Left ventricle myocardium inferior (tissue), 1 donor: ENCODE results near the gene SHISAL2A. TPM values are rescaled to one million over a fixed set of nuclear protein-coding genes. Genes with fewer than 3 reads are reported as not detected.

Source experiments
- DNase-seq: peaks from one replicate; pipeline ENCODE4 v3.0.0-alpha.2; 2020
- H3K27ac ChIP-seq: fragments of 200-600 bp; replicated peaks from 2 replicates; pipeline ENCODE4 v1.8.0; 2021
- H3K27me3 ChIP-seq: fragments of 200-600 bp; 2 replicates; pipeline ENCODE4 v1.8.0; 2021; ENCODE audit warnings: low read depth
- H3K36me3 ChIP-seq: fragments of 200-600 bp; 2 replicates; pipeline ENCODE4 v1.8.0; 2021
- H3K4me1 ChIP-seq: fragments of 200-600 bp; 2 replicates; pipeline ENCODE4 v1.8.0; 2021
- H3K4me3 ChIP-seq: fragments of 200-600 bp; 2 replicates; pipeline ENCODE4 v1.8.0; 2021; ENCODE audit warnings: mild to moderate bottlenecking, moderate library complexity
- H3K9me3 ChIP-seq: fragments of 200-600 bp; replicated peaks from 2 replicates; pipeline ENCODE4 v1.8.0; 2021
- intact Hi-C: fragments of 100-400 bp; cut with micrococcal nuclease; formaldehyde crosslinking; loops from one replicate; pipeline ENCODE4 v1.11.0; 2022
- total RNA-seq: library from RNA; stranded (reverse); fragmentation: NEBNext Ultra II Directional; extraction: Animal tissue kit (Norgen Biotek cat#: 25700); gene quantifications from one replicate; pipeline ENCODE4 v1.2.1, GENCODE V29; 2021
- TF ChIP-seq, protein P1 (sequence below): fragments of 200-600 bp; IDR thresholded peaks from 2 replicates; pipeline ENCODE4 v1.8.0; 2021; ENCODE audit warnings: antibody characterized with exemption, mild to moderate bottlenecking, borderline replicate concordance
- donor health status: DM: no; HTN: yes; CAD: no; lungs with severe emphysema.

The SHISAL2A gene
- total RNA-seq, 1 donor from 2014 or later: not detected

DNA sequence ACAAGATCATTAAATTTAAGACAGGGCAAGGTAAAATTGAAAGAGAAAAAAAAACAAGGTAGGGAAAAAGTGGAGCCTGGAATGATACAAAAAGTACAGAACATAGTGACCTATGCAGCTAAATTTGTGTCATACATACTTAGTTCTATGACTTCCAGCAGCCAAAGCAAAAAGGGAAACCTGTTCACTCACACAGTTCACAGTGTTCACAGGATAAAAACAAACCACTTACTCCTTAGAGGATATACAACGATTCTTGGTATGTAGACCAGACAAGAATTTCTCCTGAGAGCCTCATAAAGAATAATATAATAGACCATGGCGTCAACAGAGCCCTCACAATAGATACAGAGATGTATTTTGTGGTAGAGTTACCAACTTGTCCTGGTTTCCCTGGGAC, 37.6 kb downstream of the SHISAL2A start:
- H3K9me3 ChIP-seq: no peaks in the 10 kb centered on the region
- TF ChIP-seq, protein P1, sequence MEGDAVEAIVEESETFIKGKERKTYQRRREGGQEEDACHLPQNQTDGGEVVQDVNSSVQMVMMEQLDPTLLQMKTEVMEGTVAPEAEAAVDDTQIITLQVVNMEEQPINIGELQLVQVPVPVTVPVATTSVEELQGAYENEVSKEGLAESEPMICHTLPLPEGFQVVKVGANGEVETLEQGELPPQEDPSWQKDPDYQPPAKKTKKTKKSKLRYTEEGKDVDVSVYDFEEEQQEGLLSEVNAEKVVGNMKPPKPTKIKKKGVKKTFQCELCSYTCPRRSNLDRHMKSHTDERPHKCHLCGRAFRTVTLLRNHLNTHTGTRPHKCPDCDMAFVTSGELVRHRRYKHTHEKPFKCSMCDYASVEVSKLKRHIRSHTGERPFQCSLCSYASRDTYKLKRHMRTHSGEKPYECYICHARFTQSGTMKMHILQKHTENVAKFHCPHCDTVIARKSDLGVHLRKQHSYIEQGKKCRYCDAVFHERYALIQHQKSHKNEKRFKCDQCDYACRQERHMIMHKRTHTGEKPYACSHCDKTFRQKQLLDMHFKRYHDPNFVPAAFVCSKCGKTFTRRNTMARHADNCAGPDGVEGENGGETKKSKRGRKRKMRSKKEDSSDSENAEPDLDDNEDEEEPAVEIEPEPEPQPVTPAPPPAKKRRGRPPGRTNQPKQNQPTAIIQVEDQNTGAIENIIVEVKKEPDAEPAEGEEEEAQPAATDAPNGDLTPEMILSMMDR: no peak
- no peak for DNase-seq
- intact Hi-C loops: no loop called here
- H3K4me1 ChIP-seq: peaks cover 2% of the 10 kb centered on the region
- no peak overlapping the region for H3K27ac ChIP-seq
- no peak overlapping the region for H3K4me3 ChIP-seq
- H3K36me3 ChIP-seq: no peaks in the 10 kb centered on the region
- H3K27me3 ChIP-seq: no peaks in the 10 kb centered on the region

DNA sequence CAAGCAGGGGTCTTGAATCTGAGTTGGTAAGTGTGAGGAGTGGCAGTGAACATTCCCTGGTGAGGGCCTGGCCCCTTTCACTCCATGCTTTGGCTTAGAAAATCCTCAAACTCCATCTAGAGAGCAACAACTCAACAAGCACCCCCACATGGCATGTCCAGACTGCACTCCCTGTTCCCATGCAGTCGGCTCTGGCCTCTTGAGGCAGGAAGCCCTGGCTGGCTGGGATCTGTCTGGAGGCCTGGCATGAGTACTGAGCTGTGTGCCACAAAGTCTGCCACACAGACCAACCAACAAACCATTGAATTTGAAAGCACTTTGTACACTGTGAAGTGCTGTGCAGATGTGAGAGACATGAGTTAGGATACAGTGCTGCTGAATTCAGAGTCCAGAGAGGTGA, 40.0 kb downstream of the SHISAL2A start:
- H3K36me3 ChIP-seq: no peaks in the 10 kb centered on the region
- H3K27ac ChIP-seq: peak overlapping the region; percentile 60
- H3K27me3 ChIP-seq: no peaks in the 10 kb centered on the region
- TF ChIP-seq, protein P1: no peak
- H3K4me1 ChIP-seq: peaks cover 22% of the 10 kb centered on the region
- intact Hi-C loops: no loop called here
- H3K4me3 ChIP-seq: no peak overlapping the region
- H3K9me3 ChIP-seq: no peaks in the 10 kb centered on the region
- DNase-seq: peak; percentile 28

DNA sequence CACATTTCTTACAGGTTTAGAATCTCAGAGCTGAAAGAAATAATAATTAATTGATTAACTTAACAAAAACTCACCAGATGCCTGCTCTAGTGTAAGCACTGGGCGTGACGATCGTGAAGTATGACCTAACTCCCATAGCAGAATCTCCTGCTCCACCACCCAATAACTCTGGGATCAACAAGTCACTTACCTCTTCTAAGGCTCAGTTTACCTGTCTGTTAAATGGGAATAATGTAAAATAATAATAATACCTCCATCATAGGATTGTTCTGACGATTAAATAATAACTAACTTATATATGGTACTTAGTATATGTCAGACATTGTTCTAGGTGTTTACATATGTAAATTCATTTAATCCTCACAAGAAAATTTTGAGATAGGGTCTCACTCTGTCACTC, 40.5 kb downstream of the SHISAL2A start:
- no peaks in the 10 kb centered on the region for H3K27me3 ChIP-seq
- no peak for DNase-seq
- peaks cover 23% of the 10 kb centered on the region for H3K4me1 ChIP-seq
- TF ChIP-seq, protein P1: no peak
- H3K36me3 ChIP-seq: no peaks in the 10 kb centered on the region
- H3K4me3 ChIP-seq: no peak overlapping the region
- intact Hi-C loops: no loop called here
- H3K9me3 ChIP-seq: no peaks in the 10 kb centered on the region
- H3K27ac ChIP-seq: peak overlapping the region; percentile 60

DNA sequence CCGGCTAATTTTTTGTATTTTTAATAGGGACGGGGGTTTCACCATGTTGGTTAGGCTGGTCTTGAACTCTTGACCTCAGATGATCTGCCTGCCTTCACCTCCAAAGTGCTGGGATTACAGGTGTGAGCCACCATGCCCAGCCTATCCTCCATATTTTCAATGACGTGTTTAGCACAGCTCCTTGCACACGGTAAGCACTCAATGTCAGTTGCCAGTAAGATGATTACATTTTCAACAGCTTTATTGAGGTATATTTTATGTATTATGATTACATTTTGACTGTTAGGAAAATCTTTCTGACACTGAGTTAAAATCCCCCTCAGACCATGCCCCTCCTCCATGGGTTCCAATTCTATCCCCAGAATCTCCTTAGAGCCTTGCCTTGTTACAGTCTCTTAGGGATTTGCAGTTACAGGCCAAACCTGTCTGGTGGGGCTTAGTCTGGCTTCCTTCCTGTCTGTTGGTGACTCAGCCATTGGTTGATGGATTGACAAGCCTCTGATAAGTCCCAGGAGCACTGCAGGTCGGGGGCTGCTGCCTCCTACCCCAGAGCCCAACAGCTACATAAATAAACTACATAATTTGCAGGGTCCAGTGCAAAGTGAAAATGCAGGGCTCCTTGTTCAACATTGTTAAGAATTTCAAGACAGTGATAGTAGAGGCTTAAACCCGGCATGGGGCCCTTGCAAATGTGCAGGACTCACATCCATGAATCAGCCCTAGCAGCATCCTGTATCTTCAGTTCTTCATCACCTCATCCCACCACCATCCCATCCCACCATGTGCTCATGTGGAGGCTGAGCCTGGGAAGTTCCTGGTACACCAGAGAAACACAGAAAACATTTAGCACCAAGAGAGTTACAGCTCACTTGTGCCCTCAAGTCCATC, 41.8 kb downstream of the SHISAL2A start:
- intact Hi-C loops: no loop called here
- Histone ChIP-seq H3K4me3 (no peak overlapping the region), H3K27ac (no peak overlapping the region)

DNA sequence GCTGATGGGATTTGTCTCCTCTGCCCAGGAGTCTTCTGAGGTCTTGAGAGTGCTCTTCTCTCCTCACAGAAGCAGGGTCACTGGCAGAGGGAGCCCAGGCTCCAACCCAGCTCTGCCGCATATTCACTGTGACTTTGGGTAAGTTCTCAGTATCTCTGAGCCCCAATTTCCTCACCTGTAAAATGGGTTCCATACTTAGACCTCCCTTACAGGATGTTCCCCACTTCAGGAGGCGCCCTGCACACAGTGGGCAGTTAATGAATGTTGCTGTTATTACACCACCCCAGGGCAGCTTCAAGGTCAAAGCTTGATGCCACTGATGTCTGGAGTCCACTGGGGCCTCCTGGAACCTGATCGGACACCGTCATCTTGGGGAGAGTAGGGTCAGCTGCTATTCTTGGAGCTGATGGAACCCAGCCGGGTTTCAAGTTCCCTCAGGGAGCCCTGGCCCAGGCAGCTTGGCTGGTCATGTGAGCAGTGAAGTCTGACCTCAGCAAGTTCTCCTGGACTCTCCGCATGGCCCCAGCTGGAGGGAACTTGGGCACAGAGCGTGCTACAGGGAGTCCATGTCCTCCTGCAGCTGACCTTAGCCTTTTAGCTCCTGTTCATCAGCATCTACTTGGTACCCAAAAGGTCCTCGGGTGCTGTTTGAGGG, 43.4 kb downstream of the SHISAL2A start:
- H3K4me1 ChIP-seq: peaks cover 23% of the 10 kb centered on the region
- no peaks in the 10 kb centered on the region for H3K27me3 ChIP-seq
- H3K27ac ChIP-seq: peak overlapping the region; percentile 81
- DNase-seq: peak; percentile 78
- H3K36me3 ChIP-seq: no peaks in the 10 kb centered on the region
- intact Hi-C loops: no loop called here
- H3K4me3 ChIP-seq: no peak overlapping the region
- TF ChIP-seq, protein P1: no peak
- no peaks in the 10 kb centered on the region for H3K9me3 ChIP-seq

More for the DNA sequence above, 41.8 kb downstream of the SHISAL2A start:
- H3K9me3 ChIP-seq: no peaks in the 10 kb centered on the region
- TF ChIP-seq, protein P1: no peak
- no peaks in the 10 kb centered on the region for H3K27me3 ChIP-seq
- no peak for DNase-seq
- no peaks in the 10 kb centered on the region for H3K36me3 ChIP-seq
- peaks cover 23% of the 10 kb centered on the region for H3K4me1 ChIP-seq
